ELF-1 (cell line): ENCODE data around the gene ITGA2.

Experiments
- DNase-seq: peaks from one replicate; pipeline ENCODE4 v3.0.0-alpha.2; 2016; ENCODE audit warnings: low read depth, low spot score

Gene ITGA2

DNA sequence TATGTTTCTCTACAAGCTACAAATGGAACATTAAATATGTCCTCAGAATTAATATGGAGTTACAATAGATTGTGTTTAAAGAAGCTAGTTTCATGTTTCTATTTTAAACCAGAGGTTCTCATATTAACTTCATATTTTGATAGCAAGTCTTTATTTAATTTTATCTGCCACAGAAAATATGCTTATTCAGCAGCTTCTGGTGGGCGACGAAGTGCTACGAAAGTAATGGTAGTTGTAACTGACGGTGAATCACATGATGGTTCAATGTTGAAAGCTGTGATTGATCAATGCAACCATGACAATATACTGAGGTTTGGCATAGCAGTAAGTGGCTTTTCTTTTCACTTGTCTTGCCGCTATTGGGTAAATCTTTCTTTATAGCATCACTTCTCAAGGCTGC, 66.2 kb downstream of the ITGA2 start:
- DNase-seq: no peak

DNA sequence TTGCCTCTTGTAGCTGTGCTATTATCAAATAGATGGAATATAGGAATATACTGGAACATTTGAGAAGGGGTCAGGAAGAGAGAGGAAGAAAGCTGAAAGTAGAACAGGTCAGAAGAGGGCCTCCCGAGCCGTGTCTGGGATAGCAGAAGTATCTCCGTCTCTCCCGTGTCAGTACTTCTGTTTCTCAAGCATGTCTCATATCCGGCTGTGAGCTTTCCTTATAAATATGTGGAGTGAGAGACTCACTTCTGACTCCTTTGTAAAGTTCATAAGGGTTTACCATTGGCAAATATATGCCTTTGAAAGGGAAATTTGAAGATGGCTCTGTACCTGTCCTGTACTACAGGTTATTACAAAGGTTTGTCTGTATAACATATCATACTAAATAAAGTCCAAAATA, 70.1 kb downstream of the ITGA2 start:
- no peak for DNase-seq

DNA sequence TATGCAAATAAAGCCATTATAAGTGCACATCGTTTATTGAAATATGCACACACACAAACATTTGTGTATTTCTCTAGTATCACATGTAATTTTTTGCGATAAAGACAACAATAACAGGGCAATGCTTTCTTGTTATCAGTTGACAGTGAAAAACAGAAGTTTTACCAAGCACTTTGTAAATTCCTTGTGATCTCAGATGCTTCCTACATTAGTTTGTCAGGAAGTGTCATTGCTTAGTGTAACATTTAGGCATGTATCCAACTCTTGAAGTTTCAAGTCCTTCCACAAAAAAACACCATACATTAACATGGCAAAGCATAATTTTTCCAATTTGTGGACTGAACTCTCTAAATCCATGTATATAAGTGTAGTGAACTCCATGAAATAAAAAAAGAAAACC, 74.0 kb downstream of the ITGA2 start:
- DNase-seq: no peak

DNA sequence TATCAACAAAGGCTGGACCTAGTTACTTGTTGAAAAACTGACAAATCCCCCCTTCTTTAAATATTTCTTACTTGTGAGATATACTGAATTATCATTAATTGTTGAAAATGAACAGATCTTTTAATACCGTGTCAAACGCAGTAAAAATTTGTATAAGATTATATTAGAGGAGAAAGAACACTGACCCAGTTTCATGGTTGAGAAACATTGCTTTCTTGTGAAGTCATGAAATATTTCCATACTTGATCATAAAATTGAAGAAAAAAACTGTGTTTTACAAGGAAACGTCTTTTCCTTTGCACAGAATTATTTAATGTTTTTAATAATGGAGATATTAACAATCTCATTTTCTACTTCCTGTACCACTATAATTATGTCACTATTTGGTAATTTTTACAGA, 74.6 kb downstream of the ITGA2 start:
- DNase-seq: no peak

DNA sequence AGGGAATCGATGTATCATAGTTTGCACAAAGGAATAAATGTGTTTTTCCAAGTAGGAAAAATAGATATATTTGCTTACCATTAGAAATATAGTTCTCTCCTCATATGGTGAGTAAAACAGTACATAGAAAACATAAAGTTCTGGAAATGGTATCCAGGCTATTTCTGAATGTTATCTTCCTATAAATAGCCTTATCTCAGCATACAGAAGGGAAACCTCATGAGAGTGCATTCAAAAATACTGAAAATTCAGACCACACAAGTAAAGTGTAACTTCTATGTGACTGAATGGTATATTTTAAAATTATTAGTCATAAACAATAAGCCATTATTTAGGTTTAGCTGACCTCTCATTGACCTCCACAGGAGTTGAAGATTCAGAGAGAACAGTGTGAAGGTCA, 76.9 kb downstream of the ITGA2 start:
- no peak for DNase-seq

DNA sequence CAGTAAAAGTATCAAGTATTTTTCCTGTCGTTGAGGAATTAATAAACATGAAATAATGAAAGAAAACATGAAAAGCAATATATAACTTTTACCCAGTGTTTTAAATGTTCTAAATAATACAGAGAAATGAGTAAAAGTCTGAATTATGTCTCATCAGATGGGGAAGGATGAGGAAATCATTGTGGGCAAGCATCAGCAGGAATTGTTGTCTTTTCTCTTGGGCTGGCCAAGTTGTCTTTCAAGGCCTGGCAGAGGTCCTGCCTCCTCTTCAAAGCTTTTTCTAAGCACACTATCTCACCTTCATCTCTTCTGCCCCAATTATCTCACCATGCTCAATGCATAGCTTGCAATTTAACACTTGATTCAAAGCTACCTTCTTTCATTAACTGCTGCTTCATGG, 78.5 kb downstream of the ITGA2 start:
- DNase-seq: no peak

DNA sequence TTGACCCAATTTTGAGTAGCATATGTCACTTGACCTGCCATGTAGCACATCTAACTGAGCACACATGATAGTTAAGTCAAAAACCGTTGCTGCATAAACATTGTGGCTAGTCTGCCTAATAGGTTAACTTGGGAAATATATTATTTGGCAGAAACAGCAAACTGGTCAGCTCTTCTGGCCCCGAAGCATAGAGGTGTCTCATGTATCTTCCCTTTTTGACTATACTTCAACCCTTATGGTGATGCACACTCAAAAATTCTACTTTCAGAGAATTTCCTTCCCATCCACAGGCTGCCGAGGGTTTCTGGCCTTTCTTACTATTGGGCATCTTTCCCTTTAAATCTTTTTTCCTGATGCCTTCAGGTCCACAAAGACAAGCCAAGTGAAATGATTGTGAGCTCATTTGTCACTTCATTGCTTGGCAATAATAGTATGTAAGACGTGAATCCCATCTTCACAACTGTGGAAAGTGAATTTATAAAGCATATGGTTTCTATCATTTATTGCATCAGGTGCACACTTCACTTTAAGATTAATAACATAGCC, 79.2 kb downstream of the ITGA2 start:
- no peak for DNase-seq

DNA sequence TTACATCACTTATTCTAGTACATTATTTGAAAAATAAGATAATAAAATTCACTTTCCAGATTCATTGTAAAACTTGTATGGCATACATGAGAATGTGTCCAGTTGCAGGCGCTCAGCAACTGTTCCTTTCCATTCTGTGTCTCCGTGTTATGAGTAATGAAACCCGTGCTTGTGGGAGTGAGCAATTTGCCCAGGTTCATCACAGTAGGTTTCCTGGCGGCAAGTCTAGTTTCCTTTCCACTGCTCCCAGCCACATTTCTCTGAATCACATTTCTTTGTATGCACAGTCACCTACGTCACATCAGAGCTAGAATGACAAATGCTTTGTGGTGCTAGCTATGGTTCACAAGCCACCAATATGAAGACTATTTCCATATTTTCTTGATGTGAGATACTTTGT, 80.5 kb downstream of the ITGA2 start:
- DNase-seq: no peak

DNA sequence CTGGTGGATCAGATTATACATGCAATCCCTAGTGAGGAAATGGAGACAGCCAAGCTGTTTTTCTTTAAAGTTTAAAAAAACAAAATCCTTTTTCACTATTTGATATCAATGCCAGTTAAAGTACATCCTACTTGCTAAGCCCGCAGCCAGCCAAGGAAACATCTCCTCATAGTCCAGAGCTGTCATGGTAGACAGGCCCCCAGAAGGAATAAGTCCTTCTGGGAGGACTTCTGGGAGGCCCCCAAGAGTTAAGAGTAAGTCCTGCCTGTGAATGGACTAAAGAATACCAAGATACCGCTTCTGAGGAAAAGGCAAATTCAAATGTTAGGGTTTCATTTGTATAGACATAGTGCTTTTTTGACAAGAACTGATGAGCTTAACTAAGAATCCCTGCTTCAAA, 82.1 kb downstream of the ITGA2 start:
- DNase-seq: no peak

DNA sequence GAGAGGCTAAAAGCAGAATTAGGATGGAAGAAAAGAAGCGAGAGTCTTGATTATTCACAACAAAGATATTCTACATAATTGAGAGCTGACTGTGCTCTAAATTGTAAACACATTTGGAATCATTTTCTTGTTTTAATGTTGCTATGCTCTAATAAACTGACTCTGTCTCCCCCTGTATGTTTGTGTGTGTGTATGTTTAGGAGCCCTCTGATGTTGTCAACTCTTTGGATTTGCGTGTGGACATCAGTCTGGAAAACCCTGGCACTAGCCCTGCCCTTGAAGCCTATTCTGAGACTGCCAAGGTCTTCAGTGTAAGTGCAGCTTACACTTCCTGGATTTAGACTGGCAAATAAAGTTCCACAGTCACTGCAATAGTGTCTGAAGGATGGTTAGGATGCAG, 82.6 kb downstream of the ITGA2 start:
- DNase-seq: no peak

DNA sequence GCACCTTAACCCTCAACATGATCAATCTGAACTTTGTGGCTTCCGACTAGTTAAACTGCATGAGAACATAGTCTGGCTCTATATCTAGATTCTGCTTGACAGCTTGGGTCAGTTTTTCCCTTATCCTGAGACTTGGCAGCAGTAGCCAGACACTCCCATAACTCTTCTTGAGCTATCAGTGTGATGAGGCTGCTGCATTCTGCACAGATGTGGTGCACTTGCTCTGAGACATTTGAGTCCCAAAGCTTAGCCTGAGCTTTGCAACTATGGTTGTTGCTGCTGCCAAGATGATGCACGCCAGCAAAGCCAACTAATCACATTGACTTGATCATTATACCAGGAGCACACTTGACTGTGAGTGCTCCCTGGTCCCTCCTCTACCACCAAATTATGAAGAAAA, 84.2 kb downstream of the ITGA2 start:
- DNase-seq: no peak

DNA sequence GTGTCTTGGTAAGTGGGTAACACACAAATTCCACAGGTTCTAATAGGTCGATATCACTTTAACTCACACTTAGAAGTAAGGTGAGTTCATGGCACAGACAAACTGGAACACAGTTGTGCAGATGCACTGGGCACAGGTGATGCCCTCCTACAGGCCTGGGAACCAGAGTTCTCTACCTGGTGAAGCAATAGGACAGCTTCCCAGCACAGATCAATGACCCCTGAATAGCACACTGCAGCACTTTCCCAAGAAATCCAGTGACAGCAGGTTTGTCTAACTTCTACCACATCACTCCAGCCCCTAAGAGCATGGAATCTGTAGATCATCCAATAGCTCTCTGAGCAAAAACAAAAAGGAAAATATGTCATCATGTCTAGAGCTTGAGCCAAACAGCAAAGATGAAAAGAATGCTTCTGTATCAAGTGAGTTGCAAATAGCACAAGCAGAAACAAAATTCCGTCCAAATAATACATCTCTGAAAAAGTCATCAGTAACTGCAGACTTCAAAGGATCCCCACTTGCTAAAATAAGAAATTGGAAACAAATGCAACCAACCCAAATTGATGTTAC, 86.9 kb downstream of the ITGA2 start:
- no peak for DNase-seq

DNA sequence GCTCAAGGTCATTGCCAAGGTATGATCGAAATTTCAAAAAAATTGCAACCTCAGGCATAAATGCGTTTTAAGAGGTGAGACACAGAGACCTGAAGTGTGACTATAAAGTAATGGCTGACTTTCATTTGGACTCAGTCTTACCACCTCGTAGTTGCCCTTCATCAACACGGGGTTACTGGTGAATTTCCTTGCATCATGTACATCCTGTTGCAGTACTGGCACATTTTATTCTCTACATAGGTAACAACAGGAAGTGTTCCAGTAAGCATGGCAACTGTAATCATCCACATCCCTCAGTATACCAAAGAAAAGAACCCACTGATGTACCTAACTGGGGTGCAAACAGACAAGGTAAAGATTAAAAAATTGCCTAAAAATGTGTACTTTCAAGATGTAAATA, 91.1 kb downstream of the ITGA2 start:
- DNase-seq: no peak

DNA sequence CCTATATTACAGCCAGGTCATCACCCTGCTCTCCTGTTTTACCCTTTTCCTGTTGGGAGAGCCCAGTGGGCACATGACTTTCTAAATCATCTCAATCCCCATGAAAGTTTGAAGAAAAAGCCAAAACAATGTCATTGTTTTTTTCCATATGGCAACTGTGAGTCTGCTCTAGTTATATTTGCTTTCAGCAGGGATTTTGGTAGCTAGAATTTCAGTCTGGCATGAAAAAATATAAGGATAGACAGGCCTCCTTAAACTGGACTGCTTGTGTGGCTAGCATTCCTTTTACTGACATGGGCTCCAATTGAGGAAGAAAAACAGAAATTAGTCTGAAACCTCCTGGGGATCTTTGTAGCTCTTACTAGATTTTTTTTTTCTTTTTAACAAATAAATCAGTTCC, 94.8 kb downstream of the ITGA2 start:
- DNase-seq: no peak

DNA sequence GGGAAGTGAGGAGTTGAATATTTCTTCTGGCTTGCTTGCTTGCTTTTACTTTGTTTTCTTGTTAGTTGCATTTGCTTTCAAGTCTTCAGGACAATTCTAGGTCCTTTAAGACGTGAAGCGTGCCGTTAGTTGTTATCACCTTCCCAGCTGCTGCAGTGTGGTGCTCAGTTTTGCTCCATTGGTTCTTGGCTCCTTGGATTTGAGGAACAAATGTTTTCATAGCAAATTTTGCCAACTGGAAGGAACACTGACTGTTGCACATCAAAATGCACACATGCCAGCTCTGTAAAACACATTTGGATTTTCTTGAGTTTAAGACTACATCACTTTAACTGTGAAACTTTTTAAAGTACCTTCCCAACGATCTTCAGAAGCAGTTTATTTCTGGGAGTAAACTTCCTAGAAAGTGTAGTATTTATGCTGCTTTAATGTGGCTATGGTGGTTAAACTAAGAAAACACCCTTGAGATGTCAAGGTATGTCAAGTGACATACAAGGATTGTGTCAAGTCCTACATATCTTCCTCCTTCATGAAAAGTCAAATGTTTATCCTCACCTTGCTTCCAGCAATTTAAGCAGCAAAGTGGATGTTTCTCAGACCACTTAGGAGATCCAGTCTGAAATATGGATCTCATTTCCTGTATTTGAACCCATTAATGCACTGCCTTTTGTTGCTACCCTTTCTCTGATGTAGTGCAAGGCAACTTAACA, 95.5 kb downstream of the ITGA2 start:
- DNase-seq: no peak

DNA sequence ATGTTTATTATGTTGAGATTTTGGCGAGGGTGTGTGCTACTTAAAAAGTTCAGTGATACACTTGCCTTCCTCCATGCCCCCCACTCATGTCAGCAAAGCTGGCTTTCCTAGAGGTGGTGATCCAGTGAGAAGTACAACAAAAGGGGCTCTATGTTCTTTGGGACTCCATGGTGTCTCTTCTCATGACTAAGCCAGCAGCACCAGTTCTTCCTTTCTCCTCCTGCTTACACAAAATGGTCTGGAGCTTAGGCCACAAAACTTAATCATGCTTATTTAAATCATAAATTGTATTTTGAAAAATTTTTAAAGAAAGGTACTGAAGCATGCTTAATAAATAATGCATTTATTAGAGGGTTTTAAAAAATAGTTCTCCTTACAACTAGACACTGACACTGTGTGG, 98.0 kb downstream of the ITGA2 start:
- DNase-seq: no peak

DNA sequence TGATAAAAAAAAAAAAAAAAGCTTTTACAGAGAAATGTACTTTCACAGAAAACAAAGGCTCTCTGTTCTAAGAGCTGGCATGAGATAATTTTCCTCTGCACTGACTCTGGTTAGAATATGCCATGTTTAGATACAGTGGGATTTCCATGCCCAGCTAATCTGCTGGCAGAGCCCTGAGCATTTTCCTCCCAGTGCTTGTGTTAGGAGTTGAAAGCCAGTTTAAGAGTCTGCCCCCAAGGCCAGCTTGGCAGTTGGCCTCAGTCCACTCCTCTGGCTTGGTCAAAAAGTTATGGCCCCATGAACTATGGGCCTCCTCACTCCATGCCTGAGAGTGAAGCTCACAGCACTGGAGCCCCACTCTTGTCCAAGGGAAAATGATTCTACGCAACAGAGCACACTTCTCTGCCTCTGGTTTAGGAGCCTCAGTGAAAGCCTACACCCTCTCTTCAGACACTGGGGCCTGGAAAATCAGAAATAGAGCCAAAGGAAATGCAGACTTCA, 98.5 kb downstream of the ITGA2 start:
- no peak for DNase-seq

DNA sequence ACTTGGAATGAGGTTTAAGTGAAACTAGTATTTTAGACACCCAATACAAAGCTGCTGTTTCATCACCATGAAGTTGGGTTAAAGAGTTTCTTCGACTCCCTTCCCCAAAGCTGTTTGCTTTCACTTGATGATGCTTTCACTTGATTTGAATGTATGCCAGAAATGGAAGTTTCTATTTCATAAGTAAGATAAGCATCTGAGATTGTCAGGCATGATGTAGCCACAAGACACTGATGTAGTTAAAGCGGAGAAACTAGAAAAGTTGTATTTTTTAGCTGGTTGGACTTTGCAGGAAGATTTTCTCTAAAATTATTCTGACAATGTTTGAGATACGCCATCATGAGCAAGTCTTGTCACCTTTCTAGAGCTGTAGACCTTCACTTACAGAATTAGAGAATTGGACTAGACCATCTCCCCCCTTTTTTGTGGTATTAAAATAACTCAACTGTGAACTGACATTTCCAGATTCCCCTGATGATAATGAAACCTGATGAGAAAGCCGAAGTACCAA, 100.4 kb downstream of the ITGA2 start:
- no peak for DNase-seq

DNA sequence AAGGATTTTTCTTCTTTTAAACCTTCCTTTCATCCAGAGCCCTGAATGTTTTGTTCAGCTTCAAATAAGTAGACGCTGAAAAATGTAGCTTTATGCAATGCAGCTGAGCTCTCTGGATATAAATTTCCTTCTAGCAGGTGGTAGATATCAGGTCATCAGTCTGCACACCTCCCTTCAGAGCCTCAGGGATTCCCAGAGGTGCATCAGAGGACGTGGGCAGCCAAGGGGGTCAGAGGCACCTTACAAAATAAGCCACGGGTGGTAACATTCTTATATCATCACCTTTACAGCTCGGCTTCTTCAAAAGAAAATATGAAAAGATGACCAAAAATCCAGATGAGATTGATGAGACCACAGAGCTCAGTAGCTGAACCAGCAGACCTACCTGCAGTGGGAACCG, 101.1 kb downstream of the ITGA2 start:
- no peak for DNase-seq

DNA sequence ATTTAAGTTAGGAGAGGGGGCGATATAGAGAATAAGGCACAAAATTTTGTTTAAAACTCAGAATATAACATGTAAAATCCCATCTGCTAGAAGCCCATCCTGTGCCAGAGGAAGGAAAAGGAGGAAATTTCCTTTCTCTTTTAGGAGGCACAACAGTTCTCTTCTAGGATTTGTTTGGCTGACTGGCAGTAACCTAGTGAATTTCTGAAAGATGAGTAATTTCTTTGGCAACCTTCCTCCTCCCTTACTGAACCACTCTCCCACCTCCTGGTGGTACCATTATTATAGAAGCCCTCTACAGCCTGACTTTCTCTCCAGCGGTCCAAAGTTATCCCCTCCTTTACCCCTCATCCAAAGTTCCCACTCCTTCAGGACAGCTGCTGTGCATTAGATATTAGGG, 102.1 kb downstream of the ITGA2 start:
- no peak for DNase-seq

DNA sequence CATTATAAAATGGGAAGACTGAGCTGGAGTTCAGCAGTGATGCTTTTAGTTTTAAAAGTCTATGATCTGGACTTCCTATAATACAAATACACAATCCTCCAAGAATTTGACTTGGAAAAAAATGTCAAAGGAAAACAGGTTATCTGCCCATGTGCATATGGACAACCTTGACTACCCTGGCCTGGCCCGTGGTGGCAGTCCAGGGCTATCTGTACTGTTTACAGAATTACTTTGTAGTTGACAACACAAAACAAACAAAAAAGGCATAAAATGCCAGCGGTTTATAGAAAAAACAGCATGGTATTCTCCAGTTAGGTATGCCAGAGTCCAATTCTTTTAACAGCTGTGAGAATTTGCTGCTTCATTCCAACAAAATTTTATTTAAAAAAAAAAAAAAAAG, 103.1 kb downstream of the ITGA2 start:
- DNase-seq: no peak

DNA sequence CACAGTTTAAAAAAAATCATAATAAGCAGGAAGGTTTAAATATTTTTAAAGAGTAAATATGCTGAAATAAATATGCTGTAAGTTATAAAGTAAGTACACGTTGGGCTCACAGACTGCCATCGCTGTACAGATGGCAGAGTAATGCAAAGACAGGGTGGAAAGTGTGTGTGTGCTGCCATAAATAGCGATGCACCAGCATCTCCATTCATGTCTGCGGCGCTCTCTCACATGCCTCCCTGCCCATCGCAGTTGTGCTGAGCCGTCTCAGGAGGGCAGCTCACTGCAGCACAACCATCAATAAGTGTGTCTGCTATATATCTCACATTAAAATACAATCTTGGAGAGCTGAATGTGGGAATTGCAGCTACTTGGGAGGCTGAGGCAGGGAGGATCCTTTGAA, 106.1 kb downstream of the ITGA2 start:
- no peak for DNase-seq

DNA sequence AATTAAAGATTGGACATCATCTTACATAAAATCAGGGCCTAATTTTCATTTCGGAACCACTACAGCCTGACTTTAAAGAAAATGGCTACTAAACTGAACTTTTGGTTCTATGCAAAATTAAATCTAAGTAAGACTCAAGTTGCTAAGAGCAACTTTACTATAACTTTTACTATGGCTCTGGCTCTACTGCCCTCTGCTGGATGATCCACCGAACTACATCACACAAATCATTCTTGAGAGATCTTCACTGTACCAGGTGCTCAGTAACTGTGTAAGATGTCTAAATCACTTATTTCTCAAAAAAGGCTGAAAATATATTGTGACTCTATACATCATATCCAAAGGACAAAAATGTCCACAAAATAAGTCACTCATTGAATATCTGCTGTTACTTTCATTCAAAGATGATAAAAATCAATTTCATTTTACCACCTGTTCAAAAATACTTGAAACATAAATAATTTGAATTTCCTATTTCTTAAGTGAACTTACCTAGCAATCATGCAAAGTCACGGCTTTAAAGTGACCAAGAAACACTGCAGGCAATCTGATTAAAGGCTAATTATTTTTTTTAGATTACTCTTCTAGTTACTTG, 106.9 kb downstream of the ITGA2 start:
- no peak for DNase-seq
